ENCODE measurements around the gene USH1C. TPM values are rescaled to one million over a fixed set of nuclear protein-coding genes. Genes with fewer than 3 reads are reported as not detected.

The USH1C gene
- total RNA-seq, 1 experiment from 2014 or later = not detected

DNA sequence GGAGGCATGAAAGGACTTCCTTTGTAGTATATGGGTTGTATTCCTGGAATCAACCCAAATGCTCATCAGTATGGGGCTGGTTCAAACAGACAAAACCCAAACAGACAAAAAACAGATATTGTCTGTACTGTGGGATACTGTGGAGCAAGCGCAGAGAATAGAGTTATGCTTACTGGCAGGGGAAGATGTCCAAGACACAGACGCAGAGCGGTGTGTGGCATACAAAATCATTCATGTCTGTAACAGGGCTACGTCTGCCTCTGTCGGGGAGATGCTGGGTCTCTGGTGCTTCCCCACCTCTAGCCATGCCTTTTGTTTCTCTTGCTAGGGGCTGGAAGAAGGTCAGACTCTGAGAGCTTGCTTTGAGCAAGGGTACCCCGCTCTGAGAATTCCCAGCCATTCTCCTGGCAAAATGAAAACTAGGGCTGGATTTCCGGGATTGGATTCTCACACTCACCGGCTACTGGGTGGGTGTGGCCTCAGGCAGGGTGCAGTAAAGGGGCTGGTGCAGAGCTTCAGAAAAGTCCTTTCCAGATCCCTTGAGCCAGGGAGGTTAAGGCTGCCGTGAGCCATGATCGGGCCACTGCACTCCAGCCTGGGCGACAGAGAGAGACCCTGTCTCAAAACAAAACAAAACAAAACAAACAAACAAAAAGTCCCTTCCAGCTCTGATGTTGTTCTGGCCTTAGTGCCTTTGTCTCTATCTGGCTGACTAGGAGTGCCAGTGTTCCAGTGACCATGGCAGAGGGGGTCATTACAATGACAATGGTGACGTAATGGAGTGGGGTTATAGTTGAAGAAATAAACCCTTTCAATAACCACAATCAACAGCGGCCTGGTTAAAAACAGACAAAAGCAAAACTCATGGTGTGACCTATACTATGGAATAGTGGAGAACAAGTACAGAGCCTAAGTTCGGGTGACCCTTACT is 64.7 kb downstream of the USH1C start:
- H3K9me2 ChIP-seq (replicated peaks; ENCODE audit: insufficient read depth, low read length) = no peaks in the 10 kb centered on the region
- H3K27ac ChIP-seq (ENCODE audit: low read length) = no peak overlapping the region
- no peak overlapping the region for H2AFZ ChIP-seq (ENCODE audit: low read length)
- no peaks in the 10 kb centered on the region for H3K27me3 ChIP-seq (ENCODE audit: low read length)
- no peak overlapping the region for H3K4me2 ChIP-seq (ENCODE audit: low read depth, low read length, poor library complexity, severe bottlenecking)
- peak; percentile 29 for DNase-seq
- H3K9me3 ChIP-seq (ENCODE audit: low read length) = no peaks in the 10 kb centered on the region
- H3K36me3 ChIP-seq (ENCODE audit: insufficient read depth, low read length) = no peaks in the 10 kb centered on the region
- no peak overlapping the region for H3K9ac ChIP-seq (ENCODE audit: low read length)
- no peaks in the 10 kb centered on the region for H4K20me1 ChIP-seq (ENCODE audit: insufficient read depth, low read depth, low read length)
- H3K79me2 ChIP-seq (ENCODE audit: low read length) = no peaks in the 10 kb centered on the region
- H3K4me1 ChIP-seq (ENCODE audit: low read length) = no peaks in the 10 kb centered on the region
- no peak overlapping the region for H3K4me3 ChIP-seq (ENCODE audit: low read length)

DNA sequence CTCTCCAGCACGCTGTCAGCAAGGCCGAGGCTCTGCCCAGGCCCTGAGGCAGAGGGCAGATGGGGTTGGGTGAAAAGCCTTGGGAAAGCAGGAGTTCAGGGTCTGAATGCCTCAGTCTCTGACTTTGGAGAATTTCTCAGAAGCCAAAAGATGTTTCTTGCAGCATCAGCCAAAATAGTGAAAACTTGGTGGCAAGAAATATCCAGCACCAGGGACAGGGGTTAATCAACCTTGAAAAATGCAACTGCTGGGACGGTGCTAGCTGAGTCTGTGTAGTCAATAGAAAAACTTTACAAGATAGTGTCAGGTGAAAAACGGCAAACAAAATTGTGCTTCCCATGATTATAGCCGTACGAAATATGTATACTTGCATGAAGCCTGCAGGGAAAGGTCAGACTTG is 66.1 kb downstream of the USH1C start:
- no peaks in the 10 kb centered on the region for H3K27me3 ChIP-seq (ENCODE audit: low read length)
- H3K4me3 ChIP-seq (ENCODE audit: low read length) = no peak overlapping the region
- H3K4me1 ChIP-seq (ENCODE audit: low read length) = no peaks in the 10 kb centered on the region
- no peak overlapping the region for H3K9ac ChIP-seq (ENCODE audit: low read length)
- H3K36me3 ChIP-seq (ENCODE audit: insufficient read depth, low read length) = no peaks in the 10 kb centered on the region
- no peak for DNase-seq
- no peaks in the 10 kb centered on the region for H3K9me3 ChIP-seq (ENCODE audit: low read length)
- H4K20me1 ChIP-seq (ENCODE audit: insufficient read depth, low read depth, low read length) = no peaks in the 10 kb centered on the region
- H3K4me2 ChIP-seq (ENCODE audit: low read depth, low read length, poor library complexity, severe bottlenecking) = no peak overlapping the region
- H3K27ac ChIP-seq (ENCODE audit: low read length) = no peak overlapping the region
- H3K79me2 ChIP-seq (ENCODE audit: low read length) = no peaks in the 10 kb centered on the region
- H3K9me2 ChIP-seq (replicated peaks; ENCODE audit: insufficient read depth, low read length) = no peaks in the 10 kb centered on the region
- no peak overlapping the region for H2AFZ ChIP-seq (ENCODE audit: low read length)

DNA sequence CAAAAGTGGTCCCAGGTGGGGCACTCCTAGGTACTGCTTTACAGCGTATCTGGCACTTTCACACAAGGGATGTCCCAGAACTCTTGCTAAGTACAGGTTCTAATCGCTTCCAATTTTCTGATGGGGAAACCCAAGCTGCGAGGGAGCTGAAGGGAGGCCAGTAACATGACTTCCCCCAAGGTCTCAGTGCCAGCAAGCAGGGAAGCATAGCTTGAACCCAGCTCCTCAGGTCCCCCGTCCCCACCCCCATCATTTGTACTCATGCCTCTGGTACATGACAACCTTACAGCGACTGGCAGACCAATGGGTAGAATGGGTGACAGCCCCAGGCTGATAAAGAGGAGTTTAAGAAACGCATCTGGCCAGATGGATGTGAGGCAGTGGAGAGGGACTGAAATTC is 66.9 kb downstream of the USH1C start:
- no peak overlapping the region for H3K9ac ChIP-seq (ENCODE audit: low read length)
- H2AFZ ChIP-seq (ENCODE audit: low read length) = no peak overlapping the region
- H3K36me3 ChIP-seq (ENCODE audit: insufficient read depth, low read length) = no peaks in the 10 kb centered on the region
- no peaks in the 10 kb centered on the region for H3K9me2 ChIP-seq (replicated peaks; ENCODE audit: insufficient read depth, low read length)
- no peaks in the 10 kb centered on the region for H3K4me1 ChIP-seq (ENCODE audit: low read length)
- no peaks in the 10 kb centered on the region for H3K9me3 ChIP-seq (ENCODE audit: low read length)
- no peaks in the 10 kb centered on the region for H3K27me3 ChIP-seq (ENCODE audit: low read length)
- H3K79me2 ChIP-seq (ENCODE audit: low read length) = no peaks in the 10 kb centered on the region
- no peaks in the 10 kb centered on the region for H4K20me1 ChIP-seq (ENCODE audit: insufficient read depth, low read depth, low read length)
- no peak overlapping the region for H3K4me2 ChIP-seq (ENCODE audit: low read depth, low read length, poor library complexity, severe bottlenecking)
- no peak overlapping the region for H3K4me3 ChIP-seq (ENCODE audit: low read length)
- no peak overlapping the region for H3K27ac ChIP-seq (ENCODE audit: low read length)
- no peak for DNase-seq

DNA sequence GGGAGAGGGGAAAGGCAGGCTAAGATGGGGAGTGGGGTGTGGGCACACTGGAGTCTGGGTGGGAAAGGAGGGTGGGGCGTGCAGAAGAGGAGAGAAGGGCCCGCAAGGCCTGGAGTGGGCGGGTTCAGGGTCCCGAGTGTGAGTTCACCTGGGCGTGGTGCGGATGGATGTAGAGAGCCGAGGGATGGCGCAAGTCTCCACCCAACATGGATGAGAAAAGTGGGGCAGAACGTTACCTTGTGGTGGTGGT is 67.2 kb downstream of the USH1C start:
- Histone ChIP-seq H3K9me3 (ENCODE audit: low read length) (no peaks in the 10 kb centered on the region), H2AFZ (ENCODE audit: low read length) (no peak overlapping the region), H3K4me1 (ENCODE audit: low read length) (no peaks in the 10 kb centered on the region), H3K4me2 (ENCODE audit: low read depth, low read length, poor library complexity, severe bottlenecking) (no peak overlapping the region), H3K9me2 (replicated peaks; ENCODE audit: insufficient read depth, low read length) (no peaks in the 10 kb centered on the region), H3K9ac (ENCODE audit: low read length) (no peak overlapping the region), H3K27me3 (ENCODE audit: low read length) (no peaks in the 10 kb centered on the region), H3K79me2 (ENCODE audit: low read length) (no peaks in the 10 kb centered on the region), H3K36me3 (ENCODE audit: insufficient read depth, low read length) (no peaks in the 10 kb centered on the region), H3K4me3 (ENCODE audit: low read length) (no peak overlapping the region), H3K27ac (ENCODE audit: low read length) (no peak overlapping the region), H4K20me1 (ENCODE audit: insufficient read depth, low read depth, low read length) (no peaks in the 10 kb centered on the region)
- DNase-seq = no peak

DNA sequence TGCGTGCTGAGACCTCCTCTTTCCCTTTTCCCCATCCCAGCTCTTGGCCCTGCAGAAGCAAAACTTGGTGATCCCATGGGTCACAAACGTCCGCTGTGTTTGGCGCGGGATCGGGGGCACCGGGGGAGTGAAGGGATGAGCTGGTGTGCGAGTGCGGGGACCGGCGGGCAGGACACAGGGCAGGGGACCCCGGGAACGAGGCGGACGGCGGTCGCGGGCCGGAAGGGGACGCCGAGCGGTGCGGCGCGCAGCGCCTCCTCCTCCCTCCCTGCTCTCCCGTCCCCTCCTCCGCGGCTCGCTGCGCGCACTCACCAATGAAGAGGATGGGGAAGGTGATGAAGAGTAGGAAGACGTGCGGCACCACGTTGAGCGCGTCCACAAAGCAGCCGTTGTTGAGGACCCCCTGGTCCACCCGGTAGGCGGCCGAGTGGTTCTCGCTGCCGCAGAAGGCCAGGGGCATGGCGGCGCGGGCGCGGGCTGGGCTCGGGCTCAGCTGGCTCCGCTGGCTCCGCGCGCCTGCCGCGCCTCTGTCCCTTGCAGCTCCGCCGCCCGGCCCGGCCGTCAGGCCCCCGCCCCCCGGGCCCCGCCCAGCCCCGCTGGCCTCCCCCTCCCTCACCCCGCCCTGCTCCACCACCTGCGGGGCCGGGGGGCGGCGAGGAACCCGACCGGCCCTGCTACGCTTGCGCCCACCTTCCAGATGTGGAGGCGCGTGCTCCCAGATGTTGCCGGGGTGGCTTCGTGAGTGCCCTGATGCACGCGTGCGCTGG is 67.7 kb downstream of the USH1C start, which contains the start of gene ABCC8:
Gene ABCC8, minus strand, starts transcription at position 529 of the 767 bp plus-strand sequence. Its CDS starts 69 bp downstream, at position 460.
- DNase-seq = no peak
- Histone ChIP-seq H2AFZ (ENCODE audit: low read length) (no peak within 1 kb of the TSS), H3K9me2 (replicated peaks; ENCODE audit: insufficient read depth, low read length) (no peaks in the 10 kb centered on the region), H3K4me1 (ENCODE audit: low read length) (no peaks in the 10 kb centered on the region), H3K4me2 (ENCODE audit: low read depth, low read length, poor library complexity, severe bottlenecking) (no peak within 1 kb of the TSS), H3K9ac (ENCODE audit: low read length) (no peak within 1 kb of the TSS), H3K4me3 (ENCODE audit: low read length) (no peak within 1 kb of the TSS), H3K27me3 (ENCODE audit: low read length) (no peaks in the 10 kb centered on the region), H3K9me3 (ENCODE audit: low read length) (no peaks in the 10 kb centered on the region), H3K27ac (ENCODE audit: low read length) (no peak within 1 kb of the TSS), H4K20me1 (ENCODE audit: insufficient read depth, low read depth, low read length) (no peaks in the 10 kb centered on the region), H3K36me3 (ENCODE audit: insufficient read depth, low read length) (no peaks in the 10 kb centered on the region), H3K79me2 (ENCODE audit: low read length) (no peaks in the 10 kb centered on the region)

DNA sequence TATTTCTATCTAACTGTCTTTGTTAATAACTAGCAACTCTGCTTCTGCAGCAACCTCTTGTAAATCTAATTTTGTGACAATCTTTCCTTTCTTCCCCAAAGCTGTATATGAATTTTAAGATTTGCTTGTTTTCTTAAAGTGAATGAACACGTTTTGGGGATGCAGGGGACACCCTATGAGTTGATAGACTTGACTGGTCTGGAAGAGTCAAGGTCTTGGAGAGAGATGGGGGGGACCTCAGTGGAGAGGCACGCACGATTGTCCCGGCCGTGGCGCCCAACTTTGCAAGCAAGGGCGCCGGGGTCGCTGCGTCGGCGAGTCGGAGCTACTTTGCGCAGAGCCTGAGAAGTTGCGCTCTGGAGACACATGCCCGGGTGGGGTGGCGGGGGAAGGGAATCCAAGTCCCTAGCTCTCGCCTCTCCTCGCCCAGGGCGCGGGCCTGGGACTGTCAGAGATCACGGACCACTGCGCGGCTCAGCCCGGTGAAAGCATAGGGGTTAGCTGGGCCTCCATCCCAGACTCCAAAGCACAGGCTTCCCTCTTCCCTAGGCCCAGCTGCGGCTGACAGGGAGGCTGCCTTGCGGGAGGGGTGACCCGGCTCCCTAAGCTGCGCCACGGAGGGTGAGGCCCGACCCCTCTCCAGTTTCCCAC is 68.4 kb downstream of the USH1C start:
- no peaks in the 10 kb centered on the region for H3K36me3 ChIP-seq (ENCODE audit: insufficient read depth, low read length)
- no peak overlapping the region for H3K4me2 ChIP-seq (ENCODE audit: low read depth, low read length, poor library complexity, severe bottlenecking)
- no peaks in the 10 kb centered on the region for H3K27me3 ChIP-seq (ENCODE audit: low read length)
- H3K27ac ChIP-seq (ENCODE audit: low read length) = no peak overlapping the region
- H4K20me1 ChIP-seq (ENCODE audit: insufficient read depth, low read depth, low read length) = no peaks in the 10 kb centered on the region
- no peaks in the 10 kb centered on the region for H3K9me3 ChIP-seq (ENCODE audit: low read length)
- H2AFZ ChIP-seq (ENCODE audit: low read length) = no peak overlapping the region
- H3K4me1 ChIP-seq (ENCODE audit: low read length) = no peaks in the 10 kb centered on the region
- H3K79me2 ChIP-seq (ENCODE audit: low read length) = no peaks in the 10 kb centered on the region
- H3K9ac ChIP-seq (ENCODE audit: low read length) = no peak overlapping the region
- no peak overlapping the region for H3K4me3 ChIP-seq (ENCODE audit: low read length)
- no peaks in the 10 kb centered on the region for H3K9me2 ChIP-seq (replicated peaks; ENCODE audit: insufficient read depth, low read length)
- DNase-seq = no peak

DNA sequence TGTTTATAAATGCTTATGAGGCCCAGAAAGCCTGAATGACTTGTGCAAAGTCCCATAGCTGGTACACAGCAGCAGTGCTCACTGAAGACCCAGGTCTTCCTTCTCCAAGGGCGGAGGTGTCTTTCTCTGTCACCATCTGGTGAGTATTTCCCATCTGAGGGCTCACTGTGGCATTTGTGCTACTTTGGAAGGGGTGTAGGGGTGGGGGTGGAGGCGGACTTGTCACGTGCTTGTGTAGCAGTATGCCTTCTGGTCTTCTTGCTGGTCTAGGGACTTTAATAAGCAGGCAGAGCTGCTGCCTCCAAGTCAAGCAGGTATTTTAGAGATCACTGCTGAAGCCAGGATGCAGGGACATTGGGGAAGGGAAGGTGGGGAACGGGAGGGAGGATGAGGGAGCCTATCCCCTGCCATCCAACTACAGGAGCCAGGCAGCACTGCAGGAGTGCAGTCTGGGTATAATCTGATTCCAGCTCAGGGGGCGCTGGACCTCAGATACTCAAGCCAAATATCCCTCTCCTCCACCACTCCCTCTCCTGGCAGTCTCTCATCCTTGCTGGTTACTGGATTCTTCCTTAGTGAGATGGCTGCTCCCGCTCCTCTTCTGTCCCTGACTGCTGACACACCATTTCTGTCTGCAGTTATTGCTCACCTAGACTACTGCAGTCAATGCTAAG is 71.0 kb downstream of the USH1C start:
- no peaks in the 10 kb centered on the region for H3K9me2 ChIP-seq (replicated peaks; ENCODE audit: insufficient read depth, low read length)
- no peaks in the 10 kb centered on the region for H4K20me1 ChIP-seq (ENCODE audit: insufficient read depth, low read depth, low read length)
- no peaks in the 10 kb centered on the region for H3K27me3 ChIP-seq (ENCODE audit: low read length)
- DNase-seq = no peak
- no peaks in the 10 kb centered on the region for H3K9me3 ChIP-seq (ENCODE audit: low read length)
- H2AFZ ChIP-seq (ENCODE audit: low read length) = no peak overlapping the region
- H3K4me3 ChIP-seq (ENCODE audit: low read length) = no peak overlapping the region
- no peaks in the 10 kb centered on the region for H3K79me2 ChIP-seq (ENCODE audit: low read length)
- no peak overlapping the region for H3K9ac ChIP-seq (ENCODE audit: low read length)
- no peak overlapping the region for H3K27ac ChIP-seq (ENCODE audit: low read length)
- no peak overlapping the region for H3K4me2 ChIP-seq (ENCODE audit: low read depth, low read length, poor library complexity, severe bottlenecking)
- H3K4me1 ChIP-seq (ENCODE audit: low read length) = no peaks in the 10 kb centered on the region
- no peaks in the 10 kb centered on the region for H3K36me3 ChIP-seq (ENCODE audit: insufficient read depth, low read length)

DNA sequence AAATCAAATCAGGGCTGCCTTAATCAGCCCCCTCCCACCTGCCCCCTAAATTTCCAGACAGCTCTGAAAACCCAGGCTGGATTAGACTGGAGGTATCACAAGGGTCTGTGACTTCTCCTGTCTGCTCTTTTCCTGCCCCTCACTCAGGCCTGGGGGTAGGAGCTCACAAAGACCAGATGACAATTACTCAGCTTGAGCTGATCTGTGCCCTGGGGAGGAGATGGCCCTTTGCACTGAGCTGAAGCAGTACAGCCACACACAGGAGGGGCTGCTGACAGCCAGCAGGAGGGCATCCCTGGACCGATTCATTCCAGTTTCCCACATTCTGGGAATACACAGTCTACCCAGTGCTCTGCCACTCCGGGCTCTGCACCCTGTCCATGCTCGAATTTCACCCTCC is 71.7 kb downstream of the USH1C start:
- Histone ChIP-seq H3K4me1 (ENCODE audit: low read length) (no peaks in the 10 kb centered on the region), H3K27ac (ENCODE audit: low read length) (no peak overlapping the region), H2AFZ (ENCODE audit: low read length) (no peak overlapping the region), H3K4me3 (ENCODE audit: low read length) (no peak overlapping the region), H3K36me3 (ENCODE audit: insufficient read depth, low read length) (no peaks in the 10 kb centered on the region), H3K79me2 (ENCODE audit: low read length) (no peaks in the 10 kb centered on the region), H3K27me3 (ENCODE audit: low read length) (no peaks in the 10 kb centered on the region), H4K20me1 (ENCODE audit: insufficient read depth, low read depth, low read length) (no peaks in the 10 kb centered on the region), H3K4me2 (ENCODE audit: low read depth, low read length, poor library complexity, severe bottlenecking) (no peak overlapping the region), H3K9ac (ENCODE audit: low read length) (no peak overlapping the region), H3K9me3 (ENCODE audit: low read length) (no peaks in the 10 kb centered on the region), H3K9me2 (replicated peaks; ENCODE audit: insufficient read depth, low read length) (no peaks in the 10 kb centered on the region)
- no peak for DNase-seq

Data from Karpas-422 (cell line).